Endothelial cell of umbilical vein (primary cell): ENCODE results near the gene D2HGDH. TPM values are rescaled to one million over a fixed set of nuclear protein-coding genes. Genes with fewer than 3 reads are reported as not detected.

Source experiments
- BruUV-seq: library from RNA; stranded (reverse); fragments of 400-500 nt; replicated peaks from 2 replicates; lab custom pipeline; 2021; lab: Mats Ljungman, UMichigan
- CTCF ChIA-PET: fragments of 300-600, 350-600 bp; sonication (Branson Sonifier 250); formaldehyde crosslinking; loops from one replicate; lab custom pipeline; 2021; ENCODE audit warnings: antibody characterized with exemption, inconsistent platforms; lab: Charles Lee
- POLR2A ChIA-PET: fragments of 300-600, 350-600 bp; sonication (Branson Sonifier 250); formaldehyde crosslinking; loops from one replicate; lab custom pipeline; 2021; ENCODE audit warnings: antibody characterized with exemption, inconsistent platforms; lab: Charles Lee
- DNase-seq: peaks from one replicate; pipeline ENCODE4 v3.0.0-alpha.2; 2011; ENCODE audit warnings: low read depth, low spot score
- FAIRE-seq: peaks from 2 replicates; lab custom pipeline; 2011; peaks lifted over from hg19 to GRCh38; lab: Jason Lieb, UNC
- H2AFZ ChIP-seq: 2 replicates; pipeline ENCODE4 v1.6.0; 2012; ENCODE audit warnings: low read depth, low read length, control low read depth, inconsistent platforms
- H3K27ac ChIP-seq: 2 replicates; pipeline ENCODE4 v1.5.1; 2011; ENCODE audit warnings: low read depth, mild to moderate bottlenecking, control low read depth, low read length, moderate library complexity; ENCODE audit not compliant: insufficient read depth
- H3K27me3 ChIP-seq, 2 experiments: 2 replicates each; pipeline versions ENCODE4 v1.6.0 to v1.6.1; 2011; ENCODE audit warnings: low read length in 2 of 2, mixed read lengths in 1 of 2; ENCODE audit not compliant: control insufficient read depth in 2 of 2, insufficient read depth in 2 of 2
- H3K36me3 ChIP-seq, 2 experiments: 2 replicates in 1 of 2; 3 replicates in 1 of 2; pipeline ENCODE4 v1.5.1; 2011; ENCODE audit warnings: low read length in 2 of 2, mild to moderate bottlenecking in 1 of 2, moderate library complexity in 1 of 2; ENCODE audit not compliant: control insufficient read depth in 2 of 2, insufficient read depth in 2 of 2; ENCODE audit errors: extremely low read depth in 1 of 2
- H3K4me1 ChIP-seq: 3 replicates; pipeline ENCODE4 v1.5.1; 2011; ENCODE audit warnings: mild to moderate bottlenecking, low read length; ENCODE audit not compliant: control insufficient read depth, insufficient read depth; ENCODE audit errors: extremely low read depth
- H3K4me2 ChIP-seq: 2 replicates; pipeline ENCODE4 v1.6.1; 2011; ENCODE audit warnings: low read length, control low read depth, mixed read lengths; ENCODE audit not compliant: insufficient read depth
- H3K4me3 ChIP-seq, 3 experiments: fragments of 200-600 bp in 1 of 3; sonication (generic), shearing (Covaris generic) in 1 of 3; replicated peaks in 1 of 3; 2 replicates each; pipeline ENCODE4 v1.5.1; 2011 to 2016; ENCODE audit warnings: control low read depth in 3 of 3, low read length in 3 of 3, mild to moderate bottlenecking in 2 of 3, inconsistent platforms in 1 of 3, low read depth in 1 of 3, moderate library complexity in 1 of 3; ENCODE audit not compliant: insufficient read depth in 1 of 3
- H3K79me2 ChIP-seq: 2 replicates; pipeline ENCODE4 v1.6.0; 2012; ENCODE audit warnings: low read length, inconsistent platforms; ENCODE audit not compliant: control insufficient read depth, insufficient read depth
- H3K9ac ChIP-seq: replicated peaks from 2 replicates; pipeline ENCODE3; 2011; ENCODE audit warnings: low read length, control low read depth; ENCODE audit not compliant: insufficient read depth; ENCODE audit errors: extremely low read depth
- H3K9me1 ChIP-seq: replicated peaks from 3 replicates; pipeline ENCODE4 v1.6.0; 2011; ENCODE audit warnings: mild to moderate bottlenecking, low read length; ENCODE audit not compliant: control insufficient read depth, insufficient read depth; ENCODE audit errors: extremely low read depth
- H3K9me3 ChIP-seq: replicated peaks from 2 replicates; pipeline ENCODE4 v1.5.1; 2012; ENCODE audit warnings: low read length, inconsistent platforms; ENCODE audit not compliant: control insufficient read depth, insufficient read depth
- H4K20me1 ChIP-seq: replicated peaks from 2 replicates; pipeline ENCODE3; 2011; ENCODE audit warnings: mild to moderate bottlenecking, low read length; ENCODE audit not compliant: control insufficient read depth, insufficient read depth; ENCODE audit errors: extremely low read depth
- EZH2 ChIP-seq: IDR thresholded peaks from 2 replicates; pipeline ENCODE4 v1.6.1; 2012; ENCODE audit warnings: borderline replicate concordance, low read depth, mild to moderate bottlenecking, moderate library complexity, low read length, inconsistent platforms; ENCODE audit not compliant: severe bottlenecking
- FOS ChIP-seq: IDR thresholded peaks from 2 replicates; pipeline ENCODE4 v1.6.1; 2011; ENCODE audit warnings: mild to moderate bottlenecking, low read length, moderate library complexity, borderline replicate concordance; ENCODE audit not compliant: insufficient read depth
- GATA2 ChIP-seq: IDR thresholded peaks from 2 replicates; pipeline ENCODE4 v1.7.0; 2011; ENCODE audit warnings: low read depth, mild to moderate bottlenecking, moderate library complexity, mixed read lengths, low read length; ENCODE audit not compliant: insufficient read length, insufficient read depth
- JUN ChIP-seq: IDR thresholded peaks from 2 replicates; pipeline ENCODE4 v1.6.1; 2011; ENCODE audit warnings: borderline replicate concordance, low read depth; ENCODE audit not compliant: insufficient read length, insufficient read depth
- MYC ChIP-seq: IDR thresholded peaks from one replicate; pipeline ENCODE4 v1.6.1; 2011; ENCODE audit warnings: mild to moderate bottlenecking, low read depth, low read length
- POLR2A ChIP-seq: IDR thresholded peaks from 2 replicates; pipeline ENCODE4 v1.6.1; 2012; ENCODE audit warnings: low read depth, mild to moderate bottlenecking, control low read depth, low read length
- POLR2AphosphoS5 ChIP-seq: IDR thresholded peaks from 2 replicates; pipeline ENCODE4 v1.6.1; 2012; ENCODE audit warnings: low read depth, mild to moderate bottlenecking, control low read depth, low read length, moderate library complexity; ENCODE audit not compliant: insufficient read depth
- dilution Hi-C: fragments of 300-500 bp; cut with MboI; formaldehyde crosslinking; loops from one replicate; pipeline ENCODE4 v1.15.0; 2019; ENCODE audit warnings: low sequenced_read_pairs; ENCODE audit not compliant: extremely low pct_ligation_motif_present
- intact Hi-C: fragments of 100-400 bp; cut with micrococcal nuclease; formaldehyde crosslinking; loops from one replicate; pipeline ENCODE4 v1.10.0; 2022
- polyA plus RNA-seq, 4 experiments: library from polyadenylated mRNA; depleted of rRNA in 3 of 4; stranded (reverse) in 3 of 4; unstranded in 1 of 4; fragments of >200 nt; gene quantifications; 2 replicates each; pipeline versions ENCODE4 v1.2.1 to v1.2.3, GENCODE V29; 2011 to 2012; ENCODE audit warnings: missing spikeins in 1 of 4
- total RNA-seq: library from RNA; stranded (reverse); gene quantifications from 2 replicates; pipeline ENCODE4 v1.2.3, GENCODE V29; 2021
- TF ChIP-seq, protein P1 (sequence below), 2 donors: IDR thresholded peaks; 1 replicate in 1 of 2; 2 replicates in 1 of 2; pipeline ENCODE4 v1.5.1; 2011; ENCODE audit warnings: low read length in 2 of 2, mild to moderate bottlenecking in 2 of 2, moderate library complexity in 2 of 2, control low read depth in 1 of 2, inconsistent platforms in 1 of 2, low read depth in 1 of 2; ENCODE audit not compliant: insufficient read depth in 1 of 2; ENCODE audit errors: extremely low read depth in 1 of 2
- TF ChIP-seq, protein P2 (sequence below): IDR thresholded peaks from 2 replicates; pipeline ENCODE4 v1.6.1; 2011; ENCODE audit not compliant: insufficient read depth, insufficient read length

The D2HGDH gene
- total and polyA plus RNA-seq, 2 donors (not counting 3 experiments of a cell fraction or from before 2014, with no cell fraction given), result 22.3 TPM

GRCh38 chr2:241754042-241754441 is 19.6 kb downstream of the D2HGDH start:
- CTCF ChIA-PET, result no interaction called here

More at GRCh38 chr2:241754042-241754441, 19.6 kb downstream of the D2HGDH start:
- H2AFZ ChIP-seq, result no peak overlapping the region
- H3K27ac ChIP-seq, result no peak overlapping the region
- H3K4me2 ChIP-seq, result no peak overlapping the region
- H3K4me1 ChIP-seq, result no peaks in the 10 kb centered on the region
- no TSS peak for BruUV-seq
- POLR2A ChIA-PET, result no interaction called here
- FAIRE-seq (no peak), DNase-seq (no peak)
- no peaks in the 10 kb centered on the region for H3K9me3 ChIP-seq
- TF ChIP-seq FOS (no peak), JUN (no peak), POLR2AphosphoS5 (no peak), GATA2 (no peak), EZH2 (no peak), POLR2A (no peak), MYC (no peak)
- TF ChIP-seq, protein P1, sequence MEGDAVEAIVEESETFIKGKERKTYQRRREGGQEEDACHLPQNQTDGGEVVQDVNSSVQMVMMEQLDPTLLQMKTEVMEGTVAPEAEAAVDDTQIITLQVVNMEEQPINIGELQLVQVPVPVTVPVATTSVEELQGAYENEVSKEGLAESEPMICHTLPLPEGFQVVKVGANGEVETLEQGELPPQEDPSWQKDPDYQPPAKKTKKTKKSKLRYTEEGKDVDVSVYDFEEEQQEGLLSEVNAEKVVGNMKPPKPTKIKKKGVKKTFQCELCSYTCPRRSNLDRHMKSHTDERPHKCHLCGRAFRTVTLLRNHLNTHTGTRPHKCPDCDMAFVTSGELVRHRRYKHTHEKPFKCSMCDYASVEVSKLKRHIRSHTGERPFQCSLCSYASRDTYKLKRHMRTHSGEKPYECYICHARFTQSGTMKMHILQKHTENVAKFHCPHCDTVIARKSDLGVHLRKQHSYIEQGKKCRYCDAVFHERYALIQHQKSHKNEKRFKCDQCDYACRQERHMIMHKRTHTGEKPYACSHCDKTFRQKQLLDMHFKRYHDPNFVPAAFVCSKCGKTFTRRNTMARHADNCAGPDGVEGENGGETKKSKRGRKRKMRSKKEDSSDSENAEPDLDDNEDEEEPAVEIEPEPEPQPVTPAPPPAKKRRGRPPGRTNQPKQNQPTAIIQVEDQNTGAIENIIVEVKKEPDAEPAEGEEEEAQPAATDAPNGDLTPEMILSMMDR (IDR thresholded peaks at IDR 0.05; ENCODE audit: extremely low read depth in 1 of 2, insufficient read depth in 1 of 2, low read depth in 1 of 2, low read length in 2 of 2), result no peak
- TF ChIP-seq, protein P2, sequence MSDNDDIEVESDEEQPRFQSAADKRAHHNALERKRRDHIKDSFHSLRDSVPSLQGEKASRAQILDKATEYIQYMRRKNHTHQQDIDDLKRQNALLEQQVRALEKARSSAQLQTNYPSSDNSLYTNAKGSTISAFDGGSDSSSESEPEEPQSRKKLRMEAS, result no peak
- dilution Hi-C loops (no loop called here), intact Hi-C loops (no loop called here)
- no peaks in the 10 kb centered on the region for H3K79me2 ChIP-seq
- no peaks in the 10 kb centered on the region for H3K9me1 ChIP-seq
- H3K27me3 ChIP-seq, result no peaks in the 10 kb centered on the region
- H3K9ac ChIP-seq, result no peak overlapping the region
- peaks cover 0 to 10% of the 10 kb centered on the region in 2 experiments for H3K36me3 ChIP-seq
- no peak overlapping the region for H3K4me3 ChIP-seq
- no peaks in the 10 kb centered on the region for H4K20me1 ChIP-seq
